Measurements from ENCODE around the gene PTPN14.

- TF ChIP-seq, protein P1, sequence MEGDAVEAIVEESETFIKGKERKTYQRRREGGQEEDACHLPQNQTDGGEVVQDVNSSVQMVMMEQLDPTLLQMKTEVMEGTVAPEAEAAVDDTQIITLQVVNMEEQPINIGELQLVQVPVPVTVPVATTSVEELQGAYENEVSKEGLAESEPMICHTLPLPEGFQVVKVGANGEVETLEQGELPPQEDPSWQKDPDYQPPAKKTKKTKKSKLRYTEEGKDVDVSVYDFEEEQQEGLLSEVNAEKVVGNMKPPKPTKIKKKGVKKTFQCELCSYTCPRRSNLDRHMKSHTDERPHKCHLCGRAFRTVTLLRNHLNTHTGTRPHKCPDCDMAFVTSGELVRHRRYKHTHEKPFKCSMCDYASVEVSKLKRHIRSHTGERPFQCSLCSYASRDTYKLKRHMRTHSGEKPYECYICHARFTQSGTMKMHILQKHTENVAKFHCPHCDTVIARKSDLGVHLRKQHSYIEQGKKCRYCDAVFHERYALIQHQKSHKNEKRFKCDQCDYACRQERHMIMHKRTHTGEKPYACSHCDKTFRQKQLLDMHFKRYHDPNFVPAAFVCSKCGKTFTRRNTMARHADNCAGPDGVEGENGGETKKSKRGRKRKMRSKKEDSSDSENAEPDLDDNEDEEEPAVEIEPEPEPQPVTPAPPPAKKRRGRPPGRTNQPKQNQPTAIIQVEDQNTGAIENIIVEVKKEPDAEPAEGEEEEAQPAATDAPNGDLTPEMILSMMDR (conservative IDR thresholded peaks at IDR 0.05; ENCODE audit: low read length), result no peak
- TF ChIP-seq EZH2phosphoT487 (IDR thresholded peaks at IDR 0.05; ENCODE audit: borderline replicate concordance), result no peak
Observed at GRCh38 chr1:214541693-214542092, 9.7 kb downstream of the PTPN14 start.
